ENCODE data around the gene SCCPDH.

- TF ChIP-seq CTCF (IDR thresholded peaks at IDR 0.05; ENCODE audit: insufficient read depth, low read length) (peak; percentile 70), REST (IDR thresholded peaks at IDR 0.05; ENCODE audit: insufficient replicate concordance, low read depth) (no peak), POLR2AphosphoS5 (IDR thresholded peaks at IDR 0.05; ENCODE audit: low read depth) (no peak), SPI1 (IDR thresholded peaks at IDR 0.05; ENCODE audit: borderline replicate concordance, low read depth) (no peak), GABPA (IDR thresholded peaks at IDR 0.05; ENCODE audit: low read depth) (no peak)
Measured at GRCh38 chr1:246753670-246754535, 29.7 kb downstream of the SCCPDH start.

All from HL-60 (cell line).